Measurements from ENCODE around the gene CFAP99. TPM values are rescaled to one million over a fixed set of nuclear protein-coding genes. Genes with fewer than 3 reads are reported as not detected.

CFAP99 gene
- total and polyA plus RNA-seq, 9 of the 15 experiments (the other 6 are each of a cell fraction or from before 2014, with no cell fraction given): 0.07 to 0.18 (median 0.09) TPM; not detected in 6

- TF ChIP-seq E2F8 (IDR thresholded peaks at IDR 0.05; ENCODE audit: low read depth, partially characterized antibody) (peak; percentile 16), HMGN3 (IDR thresholded peaks at IDR 0.05; ENCODE audit: borderline replicate concordance, extremely low read depth, insufficient read length, low read depth, low read length) (no peak), NFIX (CRISPR knock-in tag; IDR thresholded peaks at IDR 0.05; ENCODE audit: low read depth) (no peak), ZNF395 (CRISPR knock-in tag; IDR thresholded peaks at IDR 0.05) (no peak), RERE (CRISPR knock-in tag; IDR thresholded peaks at IDR 0.05; ENCODE audit: borderline replicate concordance) (no peak), CREBBP (IDR thresholded peaks at IDR 0.05; ENCODE audit: low read depth, low read length) (no peak), E2F4 (CRISPR knock-in tag; IDR thresholded peaks at IDR 0.05; ENCODE audit: low read depth) (no peak), GMEB1 (CRISPR knock-in tag; IDR thresholded peaks at IDR 0.05) (no peak), U2AF1 (optimal IDR thresholded peaks at IDR 0.05; ENCODE audit: low read depth, low read length) (no peak), ELF1 (tag; IDR thresholded peaks at IDR 0.05) (peak; percentile 55), ILK (tag; IDR thresholded peaks at IDR 0.05; ENCODE audit: borderline replicate concordance, low read depth) (no peak), ZNF79 (CRISPR knock-in tag; IDR thresholded peaks at IDR 0.05; ENCODE audit: low read depth) (no peak), RHOXF2B (CRISPR knock-in tag; conservative IDR thresholded peaks at IDR 0.05) (no peak)
Observed at GRCh38 chr4:2441393-2442174, 22.8 kb downstream of the CFAP99 start (continued).

Data from K562 (cell line).